Kidney (tissue), 14 donors: ENCODE results near the gene COG4. TPM values are rescaled to one million over a fixed set of nuclear protein-coding genes. Genes with fewer than 3 reads are reported as not detected.

ENCODE experiments used
- DNase-seq, 5 donors: peaks; one replicate each; pipeline ENCODE4 v3.0.0-alpha.2; 2013 to 2020
- FAIRE-seq: peaks from 2 replicates; lab custom pipeline; 2012; peaks lifted over from hg19 to GRCh38; lab: Jason Lieb, UNC
- H3K27ac ChIP-seq, 2 donors: one replicate each; pipeline ENCODE4 v1.7.0; 2013; ENCODE audit warnings: low read depth in 2 of 2, low read length in 2 of 2, inconsistent platforms in 1 of 2
- H3K27me3 ChIP-seq: one replicate; pipeline ENCODE4 v1.7.1; 2013; ENCODE audit warnings: low read length, inconsistent platforms; ENCODE audit not compliant: control insufficient read depth, insufficient read depth
- H3K36me3 ChIP-seq, 3 donors: one replicate each; pipeline versions ENCODE4 v1.7.0 to v1.7.1; 2013; ENCODE audit warnings: low read length in 3 of 3, control low read depth in 1 of 3, inconsistent platforms in 1 of 3; ENCODE audit not compliant: insufficient read depth in 3 of 3, control insufficient read depth in 2 of 3
- H3K4me1 ChIP-seq, 3 donors: one replicate each; pipeline versions ENCODE4 v1.7.0 to v1.7.1; 2013; ENCODE audit warnings: low read length in 3 of 3, inconsistent platforms in 1 of 3, low read depth in 1 of 3; ENCODE audit not compliant: control insufficient read depth in 2 of 3, insufficient read depth in 2 of 3
- H3K4me3 ChIP-seq, 3 donors: one replicate each; pipeline versions ENCODE4 v1.7.0 to v1.8.1; 2013; ENCODE audit warnings: low read length in 3 of 3, control low read depth in 1 of 3, inconsistent platforms in 1 of 3
- H3K9ac ChIP-seq, 3 donors: one replicate each; pipeline versions ENCODE4 v1.7.0 to v1.7.1; 2013; ENCODE audit warnings: low read length in 3 of 3, control low read depth in 1 of 3, inconsistent platforms in 1 of 3
- H3K9me3 ChIP-seq, 3 donors: one replicate each; pipeline versions ENCODE4 v1.7.0 to v1.7.1; 2013; ENCODE audit warnings: low read length in 3 of 3, control low read depth in 1 of 3, inconsistent platforms in 1 of 3; ENCODE audit not compliant: control insufficient read depth in 2 of 3, insufficient read depth in 1 of 3
- CTCF ChIP-seq: IDR thresholded peaks from 3 replicates; pipeline ENCODE4 v1.5.1; 2012; ENCODE audit warnings: mild to moderate bottlenecking, moderate library complexity, borderline replicate concordance; ENCODE audit not compliant: insufficient read depth; ENCODE audit errors: extremely low read depth
- intact Hi-C: fragments of 100-400 bp; cut with DNase I; formaldehyde crosslinking; loops from one replicate; pipeline ENCODE4 v1.11.1; 2022
- polyA plus RNA-seq: library from polyadenylated mRNA; stranded (reverse); fragments of 350-450 nt; fragmentation: Illumina TruSeq; extraction: RNeasy Lipid Tissue Mini Kit (QIAGEN cat#74804); gene quantifications from one replicate; pipeline ENCODE4 v1.2.3, GENCODE V29; 2014; ENCODE audit warnings: low read depth, low replicate concordance; ENCODE audit not compliant: insufficient read depth
- total RNA-seq: library from RNA; stranded (reverse); fragmentation: NEBNext Ultra II Directional; extraction: Animal tissue kit (Norgen Biotek cat#: 25700); gene quantifications from one replicate; pipeline ENCODE4 v1.2.1, GENCODE V29; 2021
- donor health status: control.
- donor health status: control.
- donor health status: control.
- donor health status: control.
- donor health status: control.
- donor health status: DM: yes; HTN: yes; CAD: no.
- donor health status: Normal renal cell carcinoma (clear cell type).

Gene COG4
- total and polyA plus RNA-seq, 2 donors from 2014 or later = 42.9 to 69.7 TPM

GRCh38 chr16:70475054-70475871, 48.1 kb downstream of the COG4 start:
- peaks cover 0 to 15% (median 0%) of the 10 kb centered on the region in 3 donors for H3K36me3 ChIP-seq
- no peak for FAIRE-seq

GRCh38 chr16:70474320-70475053, 48.9 kb downstream of the COG4 start:
- Histone ChIP-seq H3K27ac (no peak overlapping the region), H3K4me3 (no peak overlapping the region), H3K9ac (no peak overlapping the region), H3K27me3 (no peaks in the 10 kb centered on the region), H3K9me3 (no peaks in the 10 kb centered on the region), H3K4me1 (peaks cover 0 to 3% (median 0%) of the 10 kb centered on the region in 3 donors), H3K36me3 (peaks cover 0 to 8% (median 0%) of the 10 kb centered on the region in 3 donors)
- no peak for TF ChIP-seq CTCF
- no peak for FAIRE-seq
- intact Hi-C loops = no loop called here
- DNase-seq = no peak

More at GRCh38 chr16:70475054-70475871, 48.1 kb downstream of the COG4 start:
- DNase-seq = no peak
- no peaks in the 10 kb centered on the region for H3K9me3 ChIP-seq
- TF ChIP-seq CTCF = no peak
- H3K27ac ChIP-seq = no peak overlapping the region
- no peaks in the 10 kb centered on the region for H3K27me3 ChIP-seq
- peaks cover 0 to 3% (median 0%) of the 10 kb centered on the region in 3 donors for H3K4me1 ChIP-seq
- intact Hi-C loops = no loop called here
- H3K4me3 ChIP-seq = no peak overlapping the region
- no peak overlapping the region for H3K9ac ChIP-seq

GRCh38 chr16:70473446-70474319, 49.7 kb downstream of the COG4 start:
- H3K4me3 ChIP-seq = no peak overlapping the region
- no peak for FAIRE-seq
- no peak for DNase-seq
- no peaks in the 10 kb centered on the region for H3K9me3 ChIP-seq
- no peak overlapping the region for H3K27ac ChIP-seq
- no peak for TF ChIP-seq CTCF
- intact Hi-C loops = no loop called here
- no peaks in the 10 kb centered on the region for H3K27me3 ChIP-seq
- H3K4me1 ChIP-seq = peaks cover 0 to 3% (median 0%) of the 10 kb centered on the region in 3 donors
- no peak overlapping the region for H3K9ac ChIP-seq
- H3K36me3 ChIP-seq = peaks cover 0 to 4% (median 0%) of the 10 kb centered on the region in 3 donors
